Upper lobe of left lung (tissue), 6 donors: ENCODE data around the gene NUP210L. TPM values are rescaled to one million over a fixed set of nuclear protein-coding genes. Genes with fewer than 3 reads are reported as not detected.
"Not testable (repeated sequence)": the region's sequence is repeated elsewhere in the genome, so short reads cannot be mapped to it uniquely, and the experiment has no call there.

ENCODE experiments used
- ATAC-seq, 2 donors: fragments of 200-7000 bp; cut with Tn5 transposase; one replicate each; pipeline ENCODE4 v1.9.1; 2022; ENCODE audit warnings: mild to moderate bottlenecking in 2 of 2, moderate library complexity in 2 of 2; ENCODE audit not compliant: low FRiP score in 2 of 2
- DNase-seq, 2 donors: peaks; one replicate each; pipeline ENCODE4 v3.0.0-alpha.2; 2019 to 2020
- H3K27ac ChIP-seq, 4 donors: fragments of 200-600 bp; sonication (generic); one replicate each; pipeline ENCODE4 v1.5.1; 2016 to 2019
- H3K27me3 ChIP-seq, 4 donors: fragments of 200-600 bp; sonication (generic); one replicate each; pipeline ENCODE4 v1.5.1; 2017 to 2019
- H3K36me3 ChIP-seq, 4 donors: fragments of 200-600 bp; sonication (generic); one replicate each; pipeline ENCODE4 v1.5.1; 2016 to 2019
- H3K4me1 ChIP-seq, 4 donors: fragments of 200-600 bp; sonication (generic); one replicate each; pipeline ENCODE4 v1.5.1; 2018 to 2019
- H3K4me3 ChIP-seq, 4 donors: fragments of 200-600 bp; sonication (generic); one replicate each; pipeline ENCODE4 v1.5.1; 2017 to 2019; ENCODE audit warnings: mild to moderate bottlenecking in 2 of 4, moderate library complexity in 1 of 4
- H3K9me3 ChIP-seq, 4 donors: fragments of 200-600 bp; sonication (generic); one replicate each; pipeline ENCODE4 v1.5.1; 2018 to 2019
- EP300 ChIP-seq, 4 donors: sonication (generic); formaldehyde crosslinking; IDR thresholded peaks; one replicate each; pipeline ENCODE4 v1.5.1; 2017; ENCODE audit warnings: antibody characterized with exemption in 4 of 4, control low read depth in 2 of 4
- POLR2A ChIP-seq, 4 donors: fragments of 450-650 bp; IDR thresholded peaks; one replicate each; pipeline ENCODE4 v1.5.1; 2016 to 2017; ENCODE audit warnings: antibody characterized with exemption in 4 of 4, mild to moderate bottlenecking in 2 of 4
- POLR2AphosphoS5 ChIP-seq, 2 donors: sonication (generic); formaldehyde crosslinking; IDR thresholded peaks; one replicate each; pipeline ENCODE4 v1.5.1; 2017; ENCODE audit warnings: antibody characterized with exemption in 2 of 2
- WGBS, 2 donors: methylation state at CpG; one replicate each; pipeline ENCODE4 v1.1.5; 2017 to 2018; 5-methylcytosine and 5-hydroxymethylcytosine counted together
- total RNA-seq, 6 donors: library from RNA; depleted of rRNA in 4 of 6; stranded (reverse); fragments of >200 nt in 4 of 6; gene quantifications; one replicate each; pipeline versions ENCODE4 v1.1.0 to v1.2.1, GENCODE V29; 2016 to 2021
- TF ChIP-seq, protein P1 (sequence below), 6 experiments: fragments of 450-650 bp in 4 of 6; fragments of 200-600 bp in 2 of 6; sonication (generic) in 2 of 6; IDR thresholded peaks; one replicate each; pipeline ENCODE4 v1.5.1; 2016 to 2019; ENCODE audit warnings: antibody characterized with exemption in 6 of 6
- donor health status: DM: no; HTN: no; CAD: no; lungs with moderate emphysema.
- donor health status: DM: no; HTN: yes; CAD: no; lungs with severe emphysema.

The NUP210L gene
- total RNA-seq, 6 donors from 2014 or later = 0.11 to 0.91 (median 0.30) TPM; not detected in 2

DNA sequence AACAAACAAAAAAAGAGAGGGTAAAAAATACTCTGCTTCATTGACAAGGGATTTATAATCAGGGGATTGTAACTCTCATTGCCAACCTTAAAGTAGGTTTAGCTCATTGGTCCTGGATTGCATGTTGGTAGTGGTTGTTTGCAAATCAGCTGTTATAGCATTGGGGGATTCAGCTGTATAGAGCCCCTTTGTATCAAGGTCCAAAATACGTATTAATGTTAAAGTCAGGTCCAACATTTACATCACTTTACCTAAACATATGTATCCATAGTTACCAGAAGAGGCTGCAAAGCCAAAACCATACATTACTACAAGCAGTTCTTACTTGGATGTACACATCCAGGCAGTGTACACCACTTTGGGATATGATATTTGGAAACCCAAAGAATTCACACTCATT is 134.9 kb downstream of the NUP210L start:
- TF ChIP-seq, protein P1, sequence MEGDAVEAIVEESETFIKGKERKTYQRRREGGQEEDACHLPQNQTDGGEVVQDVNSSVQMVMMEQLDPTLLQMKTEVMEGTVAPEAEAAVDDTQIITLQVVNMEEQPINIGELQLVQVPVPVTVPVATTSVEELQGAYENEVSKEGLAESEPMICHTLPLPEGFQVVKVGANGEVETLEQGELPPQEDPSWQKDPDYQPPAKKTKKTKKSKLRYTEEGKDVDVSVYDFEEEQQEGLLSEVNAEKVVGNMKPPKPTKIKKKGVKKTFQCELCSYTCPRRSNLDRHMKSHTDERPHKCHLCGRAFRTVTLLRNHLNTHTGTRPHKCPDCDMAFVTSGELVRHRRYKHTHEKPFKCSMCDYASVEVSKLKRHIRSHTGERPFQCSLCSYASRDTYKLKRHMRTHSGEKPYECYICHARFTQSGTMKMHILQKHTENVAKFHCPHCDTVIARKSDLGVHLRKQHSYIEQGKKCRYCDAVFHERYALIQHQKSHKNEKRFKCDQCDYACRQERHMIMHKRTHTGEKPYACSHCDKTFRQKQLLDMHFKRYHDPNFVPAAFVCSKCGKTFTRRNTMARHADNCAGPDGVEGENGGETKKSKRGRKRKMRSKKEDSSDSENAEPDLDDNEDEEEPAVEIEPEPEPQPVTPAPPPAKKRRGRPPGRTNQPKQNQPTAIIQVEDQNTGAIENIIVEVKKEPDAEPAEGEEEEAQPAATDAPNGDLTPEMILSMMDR (IDR thresholded peaks at IDR 0.05) = no peak
- no peak for TF ChIP-seq EP300 (IDR thresholded peaks at IDR 0.05)
- TF ChIP-seq POLR2AphosphoS5 (IDR thresholded peaks at IDR 0.05) = no peak
- TF ChIP-seq POLR2A (IDR thresholded peaks at IDR 0.05) = no peak
- H3K27me3 ChIP-seq = no peaks in the 10 kb centered on the region
- no peak for DNase-seq
- H3K4me1 ChIP-seq = no peaks in the 10 kb centered on the region
- H3K36me3 ChIP-seq = no peaks in the 10 kb centered on the region
- ATAC-seq = no peak
- 83 to 88% methylated on average over 1 of the region's 1 CpG for WGBS, 2 donors
- no peaks in the 10 kb centered on the region for H3K9me3 ChIP-seq
- H3K4me3 ChIP-seq = no peak overlapping the region
- H3K27ac ChIP-seq = no peak overlapping the region

DNA sequence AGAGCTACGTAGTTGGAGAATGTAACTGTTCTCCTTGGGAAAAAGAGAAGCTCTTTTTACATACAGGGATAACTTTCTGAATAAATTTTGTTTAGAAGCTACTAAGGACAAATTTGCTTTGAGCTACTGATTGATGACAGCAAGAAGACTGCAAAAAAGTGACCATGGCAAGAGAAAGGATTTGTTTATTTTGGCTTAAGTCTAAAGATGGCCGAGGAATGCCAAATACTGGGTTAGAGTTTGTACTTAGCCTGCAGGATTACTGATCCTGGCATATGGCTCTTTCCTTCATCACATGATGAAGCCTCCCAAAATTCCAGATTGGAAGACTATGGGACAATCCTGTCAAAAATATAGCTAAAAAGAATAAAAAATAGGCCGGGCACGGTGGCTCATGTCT is 135.6 kb downstream of the NUP210L start:
- TF ChIP-seq EP300 (IDR thresholded peaks at IDR 0.05) = no peak
- 74 to 81% methylated on average over 4 of the region's 4 CpGs for WGBS, 2 donors
- no peak for DNase-seq
- Histone ChIP-seq H3K4me3 (no peak overlapping the region), H3K36me3 (no peaks in the 10 kb centered on the region), H3K27ac (no peak overlapping the region), H3K27me3 (no peaks in the 10 kb centered on the region), H3K9me3 (no peaks in the 10 kb centered on the region), H3K4me1 (no peaks in the 10 kb centered on the region)
- ATAC-seq = no peak

DNA sequence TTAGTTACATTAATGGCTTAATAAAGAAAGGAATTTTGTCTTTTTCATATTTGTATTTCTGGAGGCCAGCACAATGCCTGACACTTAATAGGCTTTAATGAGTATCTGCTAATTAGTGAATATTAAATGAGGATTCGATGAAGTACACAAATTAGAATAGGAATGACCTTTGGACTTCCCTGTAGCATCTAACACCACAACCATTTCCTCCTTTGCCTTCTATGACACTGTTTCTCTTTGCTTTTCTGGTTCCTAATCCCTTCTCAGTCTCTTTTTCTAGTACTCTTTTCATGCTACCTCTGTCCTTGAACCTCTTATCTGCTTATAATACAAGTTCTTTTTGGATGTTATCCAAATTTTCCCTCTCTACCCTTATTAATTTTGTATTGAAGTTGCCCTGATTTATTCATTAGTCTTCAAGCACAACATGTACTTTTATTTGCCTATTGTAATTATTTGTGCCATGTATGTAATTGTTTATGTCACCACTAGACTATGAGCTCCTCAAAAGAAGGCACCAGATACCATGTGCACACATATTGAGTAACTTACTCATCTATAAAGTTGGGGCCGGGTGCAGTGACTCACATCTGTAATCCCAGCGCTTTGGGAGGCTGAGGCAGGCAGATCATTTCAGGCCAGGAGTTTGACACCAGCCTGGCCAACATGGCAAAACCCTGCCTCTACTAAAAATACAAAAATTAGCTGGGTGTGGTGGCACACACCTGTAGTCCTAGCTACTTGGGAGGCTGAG is 140.5 kb downstream of the NUP210L start:
- 85 to 89% methylated on average over 3 of the region's 3 CpGs for WGBS, 2 donors

DNA sequence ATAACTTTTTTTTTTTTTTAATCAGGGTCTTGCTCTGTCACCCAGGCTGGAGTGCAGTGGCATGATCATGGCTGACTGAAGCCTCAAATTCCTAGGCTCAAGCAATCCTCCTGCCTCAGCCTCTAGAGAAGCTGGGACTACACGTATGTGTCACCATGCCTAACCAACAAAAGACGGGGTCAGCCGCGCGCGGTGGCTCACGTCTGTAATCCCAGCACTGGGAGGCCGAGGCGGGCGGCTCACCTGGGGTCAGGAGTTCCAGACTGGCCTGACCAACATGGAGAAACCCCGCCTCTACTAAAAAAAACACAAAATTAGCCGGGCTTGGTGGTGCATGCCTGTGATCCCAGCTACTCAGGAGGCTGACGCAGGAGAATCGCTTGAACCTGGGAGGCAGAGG is 142.3 kb downstream of the NUP210L start:
- not testable (repeated sequence) for H3K27me3 ChIP-seq, H3K9me3 ChIP-seq, H3K36me3 ChIP-seq, H3K4me1 ChIP-seq, H3K4me3 ChIP-seq, H3K27ac ChIP-seq, ATAC-seq
- WGBS, 2 donors = 96 to 97% methylated on average over 11 to 14 of the region's 14 CpGs
- DNase-seq = peak in 1 of 2 donors; percentile 72

More for the DNA sequence above, 140.5 kb downstream of the NUP210L start:
- H3K9me3 ChIP-seq = no peaks in the 10 kb centered on the region
- no peaks in the 10 kb centered on the region for H3K4me1 ChIP-seq
- DNase-seq (no peak), ATAC-seq (no peak)
- TF ChIP-seq, protein P1 (IDR thresholded peaks at IDR 0.05) = no peak
- TF ChIP-seq POLR2A (IDR thresholded peaks at IDR 0.05) = no peak
- no peak for TF ChIP-seq POLR2AphosphoS5 (IDR thresholded peaks at IDR 0.05)
- TF ChIP-seq EP300 (IDR thresholded peaks at IDR 0.05) = no peak
- H3K27me3 ChIP-seq = no peaks in the 10 kb centered on the region
- no peaks in the 10 kb centered on the region for H3K36me3 ChIP-seq
- no peak overlapping the region for H3K27ac ChIP-seq
- no peak overlapping the region for H3K4me3 ChIP-seq

GRCh38 chr1:154012129-154012528 is 142.7 kb downstream of the NUP210L start:
- DNase-seq = no peak
- H3K27me3 ChIP-seq = no peaks in the 10 kb centered on the region
- H3K36me3 ChIP-seq = no peaks in the 10 kb centered on the region
- H3K9me3 ChIP-seq = no peaks in the 10 kb centered on the region
- no peak for ATAC-seq
- TF ChIP-seq EP300 (IDR thresholded peaks at IDR 0.05) = no peak
- TF ChIP-seq, protein P1 (IDR thresholded peaks at IDR 0.05) = no peak
- TF ChIP-seq POLR2AphosphoS5 (IDR thresholded peaks at IDR 0.05) = no peak
- no peak for TF ChIP-seq POLR2A (IDR thresholded peaks at IDR 0.05)
- 62 to 82% methylated on average over 1 of the region's 1 CpG for WGBS, 2 donors
- H3K27ac ChIP-seq = no peak overlapping the region
- H3K4me1 ChIP-seq = no peaks in the 10 kb centered on the region
- H3K4me3 ChIP-seq = no peak overlapping the region

GRCh38 chr1:154006136-154006535 is 148.7 kb downstream of the NUP210L start:
- no peak for ATAC-seq
- 94 to 95% methylated on average over 3 of the region's 3 CpGs for WGBS, 2 donors

More at GRCh38 chr1:154006136-154006535, 148.7 kb downstream of the NUP210L start:
- Histone ChIP-seq H3K36me3 (no peaks in the 10 kb centered on the region), H3K4me1 (no peaks in the 10 kb centered on the region), H3K27ac (no peak overlapping the region), H3K4me3 (no peak overlapping the region), H3K9me3 (no peaks in the 10 kb centered on the region), H3K27me3 (no peaks in the 10 kb centered on the region)
- no peak for DNase-seq
- TF ChIP-seq, protein P1 (IDR thresholded peaks at IDR 0.05) = no peak
- TF ChIP-seq EP300 (IDR thresholded peaks at IDR 0.05) (no peak), POLR2A (IDR thresholded peaks at IDR 0.05) (no peak), POLR2AphosphoS5 (IDR thresholded peaks at IDR 0.05) (no peak)
